GM12864 (cell line): ENCODE data around the gene PAX9.

Experiments
- DNase-seq: peaks from one replicate; pipeline ENCODE4 v3.0.0-alpha.2; 2011; ENCODE audit warnings: low read depth
- H3K4me3 ChIP-seq: 2 replicates; pipeline ENCODE4 v1.5.1; 2011; ENCODE audit warnings: mild to moderate bottlenecking, low read depth, low read length, control low read depth
- TF ChIP-seq, protein P1 (sequence below): IDR thresholded peaks from 2 replicates; pipeline ENCODE4 v1.5.1; 2011; ENCODE audit warnings: low read depth, mild to moderate bottlenecking, moderate library complexity, low read length, control low read depth, inconsistent platforms; ENCODE audit errors: missing control alignments

PAX9 gene

DNA sequence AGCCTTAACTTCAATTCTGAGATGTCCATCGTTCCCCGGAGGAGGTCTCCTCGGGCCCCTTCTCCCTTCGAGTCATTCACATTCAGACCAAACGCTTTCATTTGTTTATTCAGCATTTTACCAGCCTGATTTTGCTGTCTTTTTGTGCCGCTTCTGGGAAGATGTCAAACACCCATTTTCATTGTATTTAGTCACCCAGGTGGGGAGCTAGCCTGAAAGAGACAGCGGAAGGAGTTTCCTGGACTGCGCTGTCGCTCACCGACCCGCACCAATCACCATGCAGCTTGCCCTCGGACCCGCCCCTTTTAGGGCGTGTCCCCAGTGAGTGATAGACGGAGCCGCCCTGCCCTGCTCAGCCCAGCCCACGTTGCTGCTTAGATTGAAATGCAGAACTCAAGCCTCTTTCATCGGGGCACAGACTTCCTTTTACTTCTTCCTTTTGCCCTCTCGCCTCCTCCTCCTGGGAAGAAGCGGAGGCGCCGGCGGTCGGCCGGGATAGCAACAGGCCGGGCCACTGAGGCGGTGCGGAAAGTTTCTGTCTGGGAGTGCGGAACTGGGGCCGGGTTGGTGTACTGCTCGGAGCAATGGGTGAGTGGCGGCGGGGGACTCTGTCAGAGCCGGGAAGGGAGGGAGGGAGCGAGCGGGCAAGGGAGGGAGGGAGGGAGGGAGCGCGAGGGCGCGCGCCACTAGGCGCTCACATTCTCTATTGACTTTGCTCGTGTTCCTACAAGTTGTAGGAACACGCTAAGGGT, at the start of gene PAX9:
PAX9 (plus strand) TSS at position 355 of the 752 bp plus-strand sequence; CDS start at position 585, 230 bp downstream.
- H3K4me3 ChIP-seq, result no peak within 1 kb of the TSS
- no peak for DNase-seq
- TF ChIP-seq, protein P1, sequence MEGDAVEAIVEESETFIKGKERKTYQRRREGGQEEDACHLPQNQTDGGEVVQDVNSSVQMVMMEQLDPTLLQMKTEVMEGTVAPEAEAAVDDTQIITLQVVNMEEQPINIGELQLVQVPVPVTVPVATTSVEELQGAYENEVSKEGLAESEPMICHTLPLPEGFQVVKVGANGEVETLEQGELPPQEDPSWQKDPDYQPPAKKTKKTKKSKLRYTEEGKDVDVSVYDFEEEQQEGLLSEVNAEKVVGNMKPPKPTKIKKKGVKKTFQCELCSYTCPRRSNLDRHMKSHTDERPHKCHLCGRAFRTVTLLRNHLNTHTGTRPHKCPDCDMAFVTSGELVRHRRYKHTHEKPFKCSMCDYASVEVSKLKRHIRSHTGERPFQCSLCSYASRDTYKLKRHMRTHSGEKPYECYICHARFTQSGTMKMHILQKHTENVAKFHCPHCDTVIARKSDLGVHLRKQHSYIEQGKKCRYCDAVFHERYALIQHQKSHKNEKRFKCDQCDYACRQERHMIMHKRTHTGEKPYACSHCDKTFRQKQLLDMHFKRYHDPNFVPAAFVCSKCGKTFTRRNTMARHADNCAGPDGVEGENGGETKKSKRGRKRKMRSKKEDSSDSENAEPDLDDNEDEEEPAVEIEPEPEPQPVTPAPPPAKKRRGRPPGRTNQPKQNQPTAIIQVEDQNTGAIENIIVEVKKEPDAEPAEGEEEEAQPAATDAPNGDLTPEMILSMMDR, result no peak

DNA sequence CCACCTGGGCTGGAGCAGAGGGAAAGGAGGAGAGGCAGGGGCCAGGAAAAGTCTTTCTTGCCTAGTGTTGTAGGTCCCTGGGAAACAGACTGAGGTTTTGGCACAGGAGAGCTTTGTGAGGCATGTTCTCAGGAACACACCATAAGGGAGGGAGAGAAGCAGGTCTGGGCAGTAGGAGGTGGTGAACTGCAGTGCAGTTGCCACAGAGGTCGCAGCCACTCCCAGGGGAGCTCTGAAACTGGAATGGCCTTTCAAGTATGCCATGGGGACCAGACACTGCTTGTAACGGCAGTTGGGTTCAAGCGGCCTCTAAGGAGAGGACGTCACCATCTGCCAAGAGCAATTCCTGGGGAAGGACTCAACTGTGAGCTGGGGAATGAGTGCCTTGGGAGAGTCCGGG, 43.8 kb upstream of the PAX9 start:
- TF ChIP-seq, protein P1, result no peak
- H3K4me3 ChIP-seq, result no peak overlapping the region
- no peak for DNase-seq

DNA sequence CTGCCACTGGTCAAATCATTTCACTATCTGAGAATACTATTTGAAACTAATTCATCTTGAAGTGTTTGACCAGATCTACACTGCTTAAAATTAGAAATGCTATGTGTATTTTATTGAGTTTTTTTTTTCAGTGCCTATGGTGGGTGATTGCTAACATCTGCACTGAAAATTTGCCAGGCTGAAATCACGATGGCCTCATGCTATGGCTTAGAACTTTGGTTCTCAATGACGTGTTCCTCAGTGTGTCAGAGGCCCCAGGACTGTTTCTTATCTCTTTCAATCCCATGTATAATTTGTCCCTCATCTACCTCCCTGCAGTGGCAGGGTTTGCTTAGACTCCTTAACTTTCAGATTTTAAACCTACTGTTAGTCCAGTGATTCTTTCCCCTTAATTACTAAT, 43.0 kb upstream of the PAX9 start:
- TF ChIP-seq, protein P1, result no peak
- no peak for DNase-seq
- no peak overlapping the region for H3K4me3 ChIP-seq

DNA sequence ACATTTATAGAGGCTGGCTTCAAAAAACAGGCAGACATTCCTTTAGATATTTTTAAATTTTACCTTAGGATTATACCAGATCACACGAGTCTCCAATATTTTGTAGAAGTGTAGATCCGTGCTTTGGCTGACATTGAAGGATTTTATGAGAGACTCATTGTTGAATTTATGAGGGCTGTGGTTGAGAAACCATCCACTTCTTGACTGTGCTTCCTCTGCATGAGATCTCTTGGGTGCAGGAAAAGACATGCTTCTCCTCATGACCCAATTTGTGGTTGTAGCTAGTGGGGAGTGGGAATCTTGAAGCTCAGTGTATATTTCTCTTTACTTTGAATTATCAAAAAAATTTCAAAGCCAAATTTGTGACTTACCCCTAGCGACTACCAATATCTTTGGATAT, 42.5 kb upstream of the PAX9 start:
- DNase-seq, result no peak
- no peak overlapping the region for H3K4me3 ChIP-seq
- TF ChIP-seq, protein P1, result no peak

DNA sequence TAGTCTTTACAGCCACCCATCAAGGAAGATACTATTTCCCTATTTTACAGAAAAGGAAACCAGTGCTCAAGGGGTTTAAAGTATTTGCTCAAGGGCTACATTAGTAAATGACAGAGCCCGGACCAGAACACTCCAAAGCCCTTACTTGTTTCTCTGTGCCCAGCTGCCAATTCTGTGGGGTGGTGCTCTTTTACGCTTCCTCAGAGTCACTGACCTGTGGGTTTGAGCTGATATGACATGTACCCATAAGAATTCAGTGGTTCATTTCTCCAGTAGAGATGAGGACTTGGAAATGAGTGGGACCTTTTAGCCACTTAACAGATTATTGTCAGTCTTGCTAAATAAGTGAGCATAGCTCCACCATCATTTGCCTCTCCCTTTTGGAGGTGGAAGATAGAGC, 41.8 kb upstream of the PAX9 start:
- TF ChIP-seq, protein P1, result no peak
- no peak for DNase-seq
- H3K4me3 ChIP-seq, result no peak overlapping the region

DNA sequence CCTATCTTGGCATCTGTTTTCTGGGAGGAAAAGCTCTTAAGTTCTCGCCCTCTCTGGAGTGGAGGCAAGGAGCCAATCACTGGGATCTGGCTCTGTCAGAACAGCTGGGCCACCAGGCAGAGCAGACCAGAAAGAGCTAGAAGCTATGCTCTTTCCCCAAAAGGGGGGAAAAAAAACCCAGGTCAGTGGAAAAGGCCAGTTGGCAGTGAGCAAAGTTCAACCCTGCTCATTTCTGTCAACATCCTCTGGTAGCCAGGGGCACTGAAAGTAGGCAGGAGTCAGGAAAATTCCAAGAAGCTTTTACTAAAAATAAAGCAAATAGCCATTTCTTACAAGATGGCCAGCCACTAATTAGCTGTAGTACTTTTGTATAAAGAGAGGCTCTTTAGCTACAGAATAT, 36.6 kb upstream of the PAX9 start:
- no peak overlapping the region for H3K4me3 ChIP-seq
- TF ChIP-seq, protein P1, result no peak
- DNase-seq, result no peak

DNA sequence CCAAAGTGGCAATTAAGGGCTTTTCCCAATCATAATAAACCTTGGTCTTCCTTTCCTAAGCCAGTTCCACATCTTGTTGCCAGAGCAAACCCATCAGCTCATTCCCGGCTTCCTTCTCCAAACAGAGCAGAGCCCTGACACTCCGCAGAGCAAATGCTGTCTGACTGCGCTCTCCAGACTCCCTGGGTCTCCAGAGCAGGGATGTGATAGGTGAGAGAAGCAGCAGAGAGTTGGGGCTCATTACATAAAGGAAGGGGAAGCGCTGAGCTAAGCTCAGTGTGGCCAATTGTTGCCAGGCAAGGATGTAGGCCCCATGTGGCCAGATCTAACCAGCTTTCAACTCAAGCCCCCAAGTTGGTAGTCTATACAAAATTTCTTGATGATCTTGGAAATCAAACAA, 36.2 kb upstream of the PAX9 start:
- TF ChIP-seq, protein P1, result no peak
- H3K4me3 ChIP-seq, result no peak overlapping the region
- no peak for DNase-seq
